Mammary epithelial cell (primary cell): ENCODE data around the gene MYPN.

Experiments
- CTCF ChIP-seq, 2 donors: IDR thresholded peaks in 1 of 2; conservative IDR thresholded peaks in 1 of 2; 2 replicates each; pipeline ENCODE4 v1.5.1; 2011 to 2012; ENCODE audit warnings: inconsistent platforms in 2 of 2, low read length in 2 of 2, mild to moderate bottlenecking in 2 of 2, control low read depth in 1 of 2, low read depth in 1 of 2; ENCODE audit not compliant: insufficient read depth in 1 of 2; ENCODE audit errors: extremely low read depth in 1 of 2
- EZH2 ChIP-seq: IDR thresholded peaks from 2 replicates; pipeline ENCODE4 v1.6.1; 2012; ENCODE audit warnings: low read length, inconsistent platforms, borderline replicate concordance

- TF ChIP-seq EZH2 (no peak), CTCF (conservative IDR thresholded peaks at IDR 0.05 in 1 of 2, IDR thresholded peaks at IDR 0.05 in 1 of 2; ENCODE audit: extremely low read depth in 1 of 2, insufficient read depth in 1 of 2, low read depth in 1 of 2, low read length in 2 of 2) (no peak)
These were observed 35.1 kb upstream of the MYPN start for GRCh38 chr10:68074031-68074774.
